ENCODE results near the gene ZGRF1.
"Not testable (repeated sequence)": the region's sequence is repeated elsewhere in the genome, so short reads cannot be mapped to it uniquely, and the experiment has no call there.

ZGRF1 gene

GRCh38 chr4:112509243-112510141, 127.2 kb downstream of the ZGRF1 start:
- DNase-seq (ENCODE audit: low read depth): no peak
- peak overlapping the region; percentile 7 for H3K4me3 ChIP-seq (ENCODE audit: low read length)
- no peak for TF ChIP-seq CTCF (conservative IDR thresholded peaks at IDR 0.05; ENCODE audit: low read depth, low read length)

GRCh38 chr4:112508356-112508755, 128.4 kb downstream of the ZGRF1 start:
- TF ChIP-seq CTCF (conservative IDR thresholded peaks at IDR 0.05; ENCODE audit: low read depth, low read length): no peak
- no peak for DNase-seq (ENCODE audit: low read depth)
- no peak overlapping the region for H3K4me3 ChIP-seq (ENCODE audit: low read length)

- no peak for DNase-seq (ENCODE audit: low read depth)
- no peak for TF ChIP-seq CTCF (conservative IDR thresholded peaks at IDR 0.05; ENCODE audit: low read depth, low read length)
Measured at GRCh38 chr4:112504807-112505206, 131.9 kb downstream of the ZGRF1 start.

GRCh38 chr4:112502871-112503270, 133.8 kb downstream of the ZGRF1 start:
- TF ChIP-seq CTCF (conservative IDR thresholded peaks at IDR 0.05; ENCODE audit: low read depth, low read length): no peak
- no peak for DNase-seq (ENCODE audit: low read depth)
- H3K4me3 ChIP-seq (ENCODE audit: low read length): no peak overlapping the region

More at GRCh38 chr4:112504807-112505206, 131.9 kb downstream of the ZGRF1 start:
- no peak overlapping the region for H3K4me3 ChIP-seq (ENCODE audit: low read length)

DNA sequence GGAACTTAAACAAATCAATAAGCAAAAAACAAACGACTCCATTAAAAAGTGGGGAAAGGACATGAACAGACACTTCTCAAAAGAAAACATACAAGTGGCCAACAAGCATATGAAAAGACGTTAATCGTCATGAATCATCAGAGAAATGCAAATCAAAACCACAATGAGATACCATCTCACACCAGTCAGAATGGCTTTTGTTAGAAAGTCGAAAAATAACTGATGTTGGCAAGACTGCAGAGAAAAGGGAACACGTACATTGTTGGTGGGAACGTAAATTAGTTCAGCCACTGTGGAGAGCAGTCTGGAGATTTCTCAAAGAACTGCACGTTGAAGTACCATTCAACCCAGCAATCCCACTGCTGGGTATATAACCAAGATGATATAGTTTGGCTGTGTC, 144.4 kb downstream of the ZGRF1 start:
- TF ChIP-seq CTCF (conservative IDR thresholded peaks at IDR 0.05; ENCODE audit: low read depth, low read length): no peak
- DNase-seq (ENCODE audit: low read depth): no peak
- H3K4me3 ChIP-seq (ENCODE audit: low read length): no peak overlapping the region

DNA sequence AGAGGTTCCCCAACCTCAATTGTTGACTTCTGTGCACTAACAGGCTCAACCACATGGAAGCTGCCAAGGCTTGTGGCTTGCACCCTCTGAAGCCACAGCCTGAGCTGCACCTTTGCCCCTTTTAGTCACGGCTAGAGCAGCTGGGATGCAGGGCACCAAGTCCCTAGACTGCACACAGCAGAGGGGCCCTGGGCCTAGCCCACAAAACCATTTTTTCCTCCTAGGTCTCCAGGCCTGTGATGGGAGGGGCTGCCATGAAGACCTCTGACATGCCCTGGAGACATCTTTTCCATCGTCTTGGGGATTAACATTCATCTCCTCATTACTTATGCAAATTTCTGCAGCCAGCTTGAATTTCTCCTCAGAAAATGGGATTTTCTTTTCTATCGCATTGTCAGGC, 145.9 kb downstream of the ZGRF1 start:
- not testable (repeated sequence) for H3K4me3 ChIP-seq (ENCODE audit: low read length); DNase-seq (ENCODE audit: low read depth)
